NOMO-1 treated with DMSO at 0.1 percent for 48 hours (cell line): ENCODE data around the gene TMEM11.
"Not testable (repeated sequence)": the region's sequence is repeated elsewhere in the genome, so short reads cannot be mapped to it uniquely, and the experiment has no call there.

ENCODE experiments used
- DNase-seq: peaks from one replicate; lab custom pipeline; 2025; ENCODE audit not compliant: unreplicated experiment; lab: John Stamatoyannopoulos, UW

Gene TMEM11

DNA sequence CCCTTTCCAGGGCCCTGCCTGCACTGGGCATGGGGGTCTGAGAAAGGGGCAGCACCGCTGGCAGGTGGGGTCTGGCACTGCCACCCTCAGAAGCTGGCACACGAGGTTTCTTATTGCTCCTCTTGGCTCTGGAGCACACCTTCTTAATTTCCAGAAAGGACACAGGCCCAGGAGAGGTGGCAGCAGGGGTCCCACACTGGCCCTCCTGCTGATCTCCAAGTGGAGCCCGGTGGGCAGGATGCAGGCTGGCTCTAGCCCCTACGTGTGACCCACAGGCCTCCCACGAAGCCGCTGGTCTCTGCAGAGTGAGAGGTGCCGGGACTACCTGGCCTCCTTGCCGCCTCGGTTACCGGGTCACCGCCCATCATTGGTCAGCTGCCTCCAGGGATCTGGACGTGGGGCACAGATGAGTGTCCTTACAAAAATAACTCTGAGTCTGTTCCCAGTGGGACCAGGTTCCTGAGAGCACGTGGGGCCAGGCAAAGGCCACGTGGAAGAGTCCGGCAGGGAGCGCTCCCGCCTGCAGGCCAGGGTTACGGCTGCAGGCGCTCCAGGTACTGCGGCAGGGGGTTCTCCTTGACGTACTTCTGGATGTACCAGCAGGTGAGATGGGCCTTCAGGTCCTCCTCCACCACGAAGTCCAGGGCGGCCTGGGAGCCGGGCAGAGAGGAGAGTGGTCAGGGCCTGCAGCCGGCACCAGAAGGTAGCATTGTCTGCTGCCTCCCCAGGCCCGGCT, 29.0 kb upstream of the TMEM11 start:
- no peak for DNase-seq

DNA sequence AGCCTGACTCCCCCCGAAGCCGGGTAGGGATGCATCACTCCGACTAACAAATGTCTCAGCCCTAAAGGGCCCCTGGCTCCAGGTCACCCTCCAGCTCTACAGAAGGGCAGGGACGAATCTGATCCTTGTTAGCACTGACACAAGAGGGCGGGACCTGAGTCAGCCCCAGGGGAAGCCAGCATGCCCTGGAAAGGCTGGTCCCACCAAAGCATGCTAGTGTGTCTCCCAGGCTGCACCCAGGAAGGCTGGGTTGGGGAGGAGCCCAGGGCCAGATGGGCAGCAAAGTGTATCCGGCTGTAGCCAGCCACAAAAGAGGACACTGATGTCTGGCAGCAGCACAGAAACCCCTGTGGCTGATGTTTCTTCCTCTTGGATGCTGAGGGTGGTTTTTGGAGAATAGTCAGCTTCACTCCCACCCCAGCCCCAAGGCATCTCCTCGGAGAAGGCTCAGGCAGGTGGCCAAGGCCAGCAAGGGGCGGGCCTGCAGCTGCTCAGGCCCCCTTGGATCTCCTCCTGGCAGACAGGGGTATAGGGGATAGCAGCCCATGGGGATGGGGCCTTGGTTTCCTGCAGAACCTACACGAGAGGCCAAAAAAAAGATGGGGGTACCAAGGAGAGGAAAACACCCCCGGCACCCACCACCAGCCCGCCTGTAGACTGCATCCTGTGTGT, 28.2 kb upstream of the TMEM11 start:
- no peak for DNase-seq

DNA sequence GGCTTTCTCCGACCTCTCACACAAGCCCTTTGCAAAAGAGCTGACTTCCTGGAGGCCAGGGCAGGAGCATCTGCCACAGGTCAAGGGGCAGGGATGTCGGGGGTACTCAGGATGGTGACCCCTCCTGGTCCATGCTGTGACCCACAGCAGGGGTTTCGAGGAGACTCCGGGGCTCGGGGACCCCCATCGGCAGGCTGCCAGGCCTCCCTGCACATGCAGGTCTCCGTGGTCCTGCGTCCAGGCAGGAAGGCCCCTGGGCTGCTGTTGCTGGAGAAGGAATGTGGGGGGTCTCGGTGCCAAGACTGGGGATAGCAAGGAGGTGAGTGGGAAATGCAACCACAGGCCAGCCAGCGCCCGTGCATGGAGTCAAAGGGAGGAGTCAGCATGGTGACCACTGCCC, 27.6 kb upstream of the TMEM11 start:
- DNase-seq: no peak

DNA sequence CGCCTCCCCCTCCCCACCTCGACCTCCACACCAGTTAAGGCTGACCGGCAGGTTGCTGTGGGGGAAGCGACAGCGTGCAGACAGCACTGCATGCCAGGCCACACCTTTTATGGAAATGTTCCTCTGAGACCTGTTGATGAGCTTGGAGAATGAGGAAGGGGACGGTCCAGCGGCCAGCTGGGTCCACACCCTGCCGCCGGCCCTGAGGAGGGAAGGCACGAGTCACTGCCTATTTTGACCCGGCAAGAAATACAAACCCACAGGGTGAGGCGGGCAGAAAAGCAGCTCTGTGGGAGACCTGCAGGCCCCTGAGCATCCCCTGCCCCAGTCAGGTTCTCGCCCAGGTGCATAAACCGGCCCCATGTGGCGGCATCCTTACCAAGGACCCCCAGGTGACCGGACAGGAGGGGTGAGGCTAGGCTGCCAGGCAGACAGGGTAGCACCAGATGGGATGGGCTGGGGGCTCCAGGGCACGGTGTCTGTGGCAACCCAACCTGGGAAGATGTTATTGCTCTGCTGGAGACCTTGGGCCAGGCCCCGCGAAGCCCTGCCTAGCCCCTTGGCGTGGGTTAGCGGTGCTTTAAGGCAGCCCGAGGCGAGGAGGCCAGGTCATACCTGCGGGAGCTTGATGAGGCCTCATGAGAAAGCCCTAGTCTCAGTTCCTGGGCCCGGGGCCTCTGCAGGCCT, 26.6 kb upstream of the TMEM11 start:
- no peak for DNase-seq

DNA sequence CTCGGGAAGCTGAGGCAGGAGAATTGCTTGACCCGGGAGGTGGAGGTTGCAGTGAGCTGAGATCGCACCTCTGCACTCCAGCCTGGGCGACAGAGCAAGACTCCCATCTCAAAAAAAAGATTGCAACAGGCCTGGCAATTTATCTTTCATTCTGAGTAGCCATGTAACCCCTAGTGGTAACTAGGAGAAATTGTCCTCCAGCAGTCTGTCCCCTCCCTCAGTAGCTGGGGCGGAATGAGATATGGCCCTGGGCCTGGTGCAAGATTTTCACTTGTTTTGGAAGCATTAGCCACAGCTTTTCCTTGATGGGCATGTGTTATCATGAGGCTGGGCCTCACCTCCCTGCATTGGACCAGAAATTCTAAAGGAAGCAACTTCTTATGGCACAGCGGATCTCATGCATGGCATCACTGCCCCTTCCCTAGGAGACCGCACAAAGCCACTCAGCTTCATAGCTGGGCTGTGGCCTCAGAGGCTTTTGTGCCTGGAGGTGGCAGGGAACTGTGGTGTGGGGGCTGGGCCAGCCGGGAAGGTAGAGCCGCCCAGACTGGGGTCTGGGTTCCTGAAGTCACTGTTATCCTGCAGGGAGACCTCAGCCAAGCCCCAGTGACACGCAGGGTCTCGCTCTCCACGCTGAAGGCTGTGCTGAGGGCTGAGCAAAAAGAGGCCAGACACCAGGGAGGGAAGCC, 25.9 kb upstream of the TMEM11 start:
- peak; percentile 34 for DNase-seq

DNA sequence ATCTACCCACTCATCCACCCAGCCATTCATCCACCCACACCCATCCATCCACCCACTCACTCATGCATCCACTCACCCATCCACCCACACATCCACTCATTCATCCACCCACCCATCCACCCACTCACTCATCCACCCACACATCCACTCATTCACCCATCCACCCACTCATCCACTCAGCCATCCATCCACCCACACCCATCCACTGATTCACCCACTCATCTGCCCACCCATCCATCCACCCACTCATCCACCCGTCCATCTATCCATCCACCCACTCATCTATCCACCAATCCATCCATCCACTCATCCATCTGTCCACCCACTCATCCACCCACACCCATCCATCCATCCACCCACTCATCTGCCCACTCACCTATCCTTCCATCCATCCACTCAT, 22.0 kb upstream of the TMEM11 start:
- no peak for DNase-seq

DNA sequence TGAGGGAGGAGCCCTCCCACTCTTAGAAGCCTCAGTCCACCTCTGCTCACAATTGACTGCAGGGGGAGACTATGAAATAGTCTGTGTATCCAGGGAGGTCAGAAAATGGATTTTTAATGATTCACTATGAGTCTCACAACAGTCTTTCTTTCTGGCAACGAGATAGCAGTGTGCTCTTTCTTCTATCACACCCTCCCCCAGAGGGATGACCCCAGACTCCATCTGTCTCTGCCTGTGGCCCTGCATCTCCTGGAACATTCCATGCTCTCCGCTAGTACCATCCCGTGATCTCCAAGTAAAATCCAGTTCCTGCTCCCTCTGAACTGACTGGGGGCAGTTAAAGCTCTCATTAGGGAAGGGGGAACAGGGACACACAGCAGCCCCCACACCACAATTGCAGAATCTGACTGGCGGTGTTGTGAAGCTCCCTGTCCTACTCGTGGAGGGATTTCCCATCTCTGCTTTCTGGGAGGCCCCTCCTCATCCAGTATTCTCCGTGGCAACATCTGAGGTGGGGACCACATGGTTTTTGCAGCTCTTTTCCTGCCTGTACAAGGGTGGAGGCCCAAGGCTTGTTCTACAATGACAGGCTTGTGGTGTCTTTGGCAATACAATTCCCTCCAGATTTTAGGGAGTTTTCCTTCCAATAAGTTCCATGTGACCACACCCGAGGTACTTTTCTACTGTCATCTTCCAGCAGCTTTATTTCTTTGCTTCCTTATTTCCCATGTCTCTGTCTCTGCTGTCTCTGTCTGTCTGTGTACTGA, 19.8 kb upstream of the TMEM11 start:
- no peak for DNase-seq

DNA sequence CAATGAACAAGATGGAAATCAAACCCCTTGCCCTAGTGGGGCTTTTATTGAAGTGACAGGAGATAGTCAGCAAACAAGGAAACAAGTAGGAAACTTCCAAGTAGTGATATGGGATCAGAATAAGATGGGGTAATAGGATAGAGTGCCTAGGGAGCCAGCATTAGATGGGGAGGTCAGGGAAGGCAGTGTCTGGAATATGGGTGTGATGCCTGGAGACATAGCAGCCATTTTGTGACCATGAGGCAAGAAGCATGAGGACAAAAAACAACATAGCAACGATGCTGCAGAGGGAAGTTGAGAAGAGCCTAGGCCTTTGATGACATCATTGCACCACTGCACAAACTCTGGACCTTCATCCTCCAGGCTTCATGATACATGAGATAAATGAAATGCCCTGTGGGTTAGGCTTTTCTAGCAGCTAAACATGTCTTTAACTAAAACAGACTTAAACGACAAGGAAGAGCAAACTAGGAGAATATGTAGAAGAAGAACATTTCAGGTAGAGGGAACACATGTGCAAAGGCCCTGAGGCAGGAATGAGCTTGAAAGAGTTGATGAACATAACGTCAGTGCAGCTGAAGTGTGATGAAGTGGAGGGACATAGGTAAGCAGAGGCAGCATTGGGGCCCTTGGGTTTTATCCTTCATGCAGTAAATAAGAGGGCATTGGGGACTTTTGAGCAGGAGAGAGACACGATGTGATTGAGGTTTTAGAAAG, 18.2 kb upstream of the TMEM11 start:
- DNase-seq: no peak

DNA sequence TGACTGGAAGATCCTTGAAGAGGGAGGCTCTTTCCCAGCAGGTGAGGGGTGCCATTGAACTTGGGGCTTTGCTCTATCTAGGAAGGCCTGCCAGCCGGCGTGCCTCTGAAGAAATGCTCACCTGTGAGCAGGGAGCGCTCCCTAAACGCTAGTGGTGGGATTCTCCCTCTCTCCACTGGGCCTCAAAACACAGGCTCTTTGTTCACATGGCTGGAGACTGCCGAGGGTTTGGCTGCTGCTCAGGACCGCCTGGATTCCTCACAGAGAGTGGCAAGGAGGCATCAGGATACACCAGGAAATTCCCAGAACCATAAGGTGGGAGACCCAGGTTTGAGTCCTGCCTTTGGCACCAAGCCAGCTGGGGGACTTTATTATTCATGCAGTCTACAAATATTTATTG, 17.6 kb upstream of the TMEM11 start:
- no peak for DNase-seq

DNA sequence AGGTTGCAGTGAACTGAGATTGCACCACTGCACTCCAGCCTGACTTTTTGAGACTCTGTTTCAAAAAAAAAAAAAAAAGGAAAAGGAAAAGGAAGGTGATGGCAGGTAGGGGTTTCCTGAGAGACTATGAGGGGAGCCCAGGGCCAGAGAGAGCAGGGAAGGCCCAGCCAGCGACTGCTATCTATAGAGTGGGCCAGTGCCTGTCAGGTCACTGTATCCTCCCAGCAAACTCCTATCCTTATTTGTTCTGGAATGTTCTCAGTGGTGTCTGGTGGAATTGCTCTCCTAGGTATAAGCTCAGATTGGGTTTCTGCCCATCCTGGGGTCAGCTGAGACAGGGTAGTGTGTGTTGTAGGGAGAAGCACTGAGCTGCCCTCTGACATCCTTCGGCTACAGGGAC, 14.9 kb upstream of the TMEM11 start:
- DNase-seq: no peak

DNA sequence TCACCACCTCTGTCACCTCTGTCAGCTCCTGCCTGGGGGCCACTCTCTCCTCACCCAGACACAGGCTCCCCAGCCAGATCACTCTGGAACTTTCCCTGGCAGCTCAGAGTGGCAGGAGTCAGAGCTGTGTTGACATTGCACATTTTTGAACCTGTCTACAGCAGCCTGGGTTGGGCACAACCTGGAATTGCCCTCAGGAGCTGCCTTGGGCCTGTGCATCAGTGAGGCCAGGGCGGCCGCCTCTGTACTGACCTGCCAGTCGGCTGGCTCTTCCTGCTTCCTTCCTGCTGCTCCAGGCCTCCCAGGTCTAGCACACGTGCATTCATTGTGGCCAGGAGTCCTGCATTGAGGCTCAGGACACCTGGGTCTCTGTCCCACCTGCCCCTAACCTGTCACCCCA, 14.2 kb upstream of the TMEM11 start:
- DNase-seq: no peak

DNA sequence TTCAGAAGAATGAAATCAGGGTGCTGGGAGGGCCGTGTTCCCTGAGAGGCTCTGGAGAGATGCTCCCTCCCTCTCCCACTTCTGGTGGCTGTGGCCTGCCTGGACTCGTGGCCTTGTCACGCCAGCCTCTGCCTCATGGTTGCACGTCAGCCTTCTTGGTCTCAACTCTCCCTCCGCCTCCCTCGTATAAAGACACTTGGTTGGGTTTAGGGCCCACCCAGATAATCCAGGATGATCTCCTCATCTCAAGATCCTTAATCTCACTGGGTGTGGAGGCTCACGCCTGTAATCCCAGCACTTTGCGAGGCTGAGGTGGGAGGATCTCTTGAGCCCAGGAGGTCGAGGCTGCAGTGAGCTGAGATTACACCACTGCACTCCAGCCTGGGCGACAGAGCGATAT, 13.3 kb upstream of the TMEM11 start:
- DNase-seq: not testable (repeated sequence)

DNA sequence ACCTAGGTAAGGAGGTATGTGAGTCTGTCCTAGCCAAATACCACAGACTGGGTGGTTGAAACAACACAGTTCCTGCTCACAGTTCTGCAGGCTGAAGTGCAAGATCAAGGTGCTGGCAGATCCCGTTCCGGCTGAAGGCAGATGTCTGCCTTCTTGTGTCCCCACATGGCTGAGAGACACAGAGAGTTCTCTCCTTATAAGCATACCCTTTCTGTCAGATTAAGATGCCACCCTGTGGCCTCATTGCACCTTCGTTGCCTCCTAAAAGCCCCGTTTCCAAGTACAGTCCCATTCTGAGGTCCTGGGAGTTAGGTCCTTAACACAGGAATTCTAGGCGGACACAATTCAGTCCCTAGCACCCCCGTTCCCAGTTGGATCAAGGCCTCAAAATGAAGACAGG, 9.1 kb upstream of the TMEM11 start:
- no peak for DNase-seq

DNA sequence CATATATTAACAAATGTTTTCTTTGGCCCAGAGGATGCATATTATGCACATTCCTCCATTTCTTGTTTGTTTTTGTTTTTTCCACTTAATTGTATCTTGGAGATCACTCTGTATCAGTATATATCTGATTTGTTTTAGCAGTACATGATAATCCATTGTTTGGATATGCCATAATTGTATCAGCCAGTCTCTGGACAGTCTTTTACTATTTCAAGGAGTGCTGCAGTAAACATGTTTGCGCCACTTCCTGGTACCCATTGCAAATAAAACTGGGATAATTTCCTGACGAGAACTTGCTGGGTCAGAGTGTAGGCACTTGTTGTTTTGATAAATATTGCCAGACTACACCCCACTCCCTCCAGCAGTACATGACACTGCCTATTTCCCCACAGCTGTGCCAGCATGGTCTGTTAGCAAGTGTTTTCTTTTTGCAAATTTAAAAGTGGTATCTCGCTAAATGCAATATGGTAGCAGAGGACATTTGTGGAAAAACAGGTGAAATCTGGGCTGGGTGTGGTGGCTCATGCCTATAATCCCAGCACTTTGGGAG, 4.9 kb upstream of the TMEM11 start:
- DNase-seq: no peak

DNA sequence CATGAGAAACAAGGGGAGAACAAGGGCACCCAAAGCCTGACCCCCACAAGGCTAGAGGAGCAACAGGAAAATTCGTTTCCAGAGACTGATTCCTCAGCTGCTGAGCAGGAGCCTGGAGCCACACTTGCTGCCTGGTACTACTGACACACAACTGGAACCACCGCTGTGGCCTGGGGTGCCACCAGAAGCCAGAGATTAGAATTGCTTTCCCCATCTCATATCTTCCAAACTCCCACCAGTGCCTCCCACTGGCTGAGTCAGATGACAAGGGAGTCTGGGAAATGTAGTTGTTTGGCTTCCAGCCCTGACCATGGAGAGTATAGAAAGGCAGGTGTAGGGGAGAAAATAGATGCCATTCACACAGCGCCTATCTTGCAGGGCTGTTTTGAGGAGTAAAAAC, 4.1 kb upstream of the TMEM11 start:
- no peak for DNase-seq

DNA sequence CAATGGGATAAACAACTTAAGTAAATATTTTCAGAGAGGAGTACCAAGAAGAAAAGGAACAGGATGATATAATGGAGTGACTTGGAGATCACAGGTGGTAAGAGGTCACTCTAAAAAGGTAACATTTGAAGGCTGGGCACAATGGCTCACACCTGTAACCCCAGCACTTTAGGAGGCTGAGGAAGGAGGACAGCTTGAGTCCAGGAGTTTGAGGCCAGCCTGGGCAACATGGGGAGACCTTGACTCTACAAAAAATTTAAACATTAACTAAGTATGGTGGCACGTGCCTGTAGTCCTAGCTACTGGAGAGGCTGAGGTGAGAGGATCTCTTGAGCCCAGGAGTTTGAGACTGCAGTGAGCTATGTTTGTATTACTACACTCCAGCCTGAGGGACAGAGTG, 3.4 kb upstream of the TMEM11 start:
- no peak for DNase-seq

DNA sequence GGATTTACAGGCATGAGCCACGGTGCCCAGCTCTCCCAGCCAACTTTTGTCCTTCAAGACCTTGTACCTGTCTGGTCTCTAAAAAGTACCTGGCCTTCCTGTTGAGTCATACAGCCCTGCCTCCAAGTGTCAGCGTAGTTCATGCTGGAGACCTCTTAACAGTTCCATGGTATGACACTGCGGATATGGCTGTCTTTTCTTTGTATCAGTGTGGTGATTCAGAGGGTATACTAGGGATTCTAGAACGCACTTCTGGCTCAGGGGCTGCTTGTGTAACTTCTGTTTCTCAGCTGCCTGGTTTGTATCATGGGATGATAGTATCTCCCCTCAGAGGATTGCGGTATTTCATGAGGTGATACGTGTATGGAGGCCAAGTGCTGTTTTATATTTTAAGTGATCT, 2.0 kb upstream of the TMEM11 start:
- no peak for DNase-seq

DNA sequence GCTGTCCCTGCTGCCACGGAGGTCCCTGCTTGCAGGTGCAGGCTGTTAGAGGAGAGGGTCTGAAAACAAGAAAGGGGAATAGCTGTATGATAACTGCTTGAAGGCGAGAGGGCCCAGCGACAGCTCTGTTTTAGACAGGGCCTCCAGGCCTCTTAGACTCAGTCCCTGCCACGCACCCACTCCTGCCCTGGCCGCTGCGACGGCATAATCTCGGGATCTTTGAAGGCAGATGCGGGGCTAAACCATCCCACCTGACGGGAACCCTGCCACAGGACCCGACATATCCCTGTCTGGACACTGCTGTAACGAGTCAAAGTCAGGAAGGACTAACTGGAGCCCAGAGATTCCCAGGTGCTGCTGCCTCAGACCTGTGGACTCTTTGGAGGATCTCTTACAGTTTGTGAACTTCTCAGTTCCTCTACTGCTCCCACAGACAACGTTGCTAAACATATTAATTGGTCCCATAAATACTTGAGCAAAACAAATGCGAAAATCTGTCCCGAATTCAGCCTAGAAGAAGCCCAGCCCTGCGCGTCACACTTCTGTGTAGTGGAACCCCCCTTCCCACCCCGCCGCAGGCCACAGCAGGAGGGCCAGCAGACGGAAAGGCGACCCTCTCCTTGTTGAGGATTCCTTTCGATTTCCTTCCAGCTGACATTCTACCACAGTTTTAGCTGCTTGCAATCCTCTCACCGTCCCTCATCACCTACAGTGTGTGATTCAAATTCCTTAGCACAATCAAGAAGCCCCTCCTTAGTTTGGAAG, 998 bp upstream of the TMEM11 start:
- DNase-seq: peak; percentile 18

DNA sequence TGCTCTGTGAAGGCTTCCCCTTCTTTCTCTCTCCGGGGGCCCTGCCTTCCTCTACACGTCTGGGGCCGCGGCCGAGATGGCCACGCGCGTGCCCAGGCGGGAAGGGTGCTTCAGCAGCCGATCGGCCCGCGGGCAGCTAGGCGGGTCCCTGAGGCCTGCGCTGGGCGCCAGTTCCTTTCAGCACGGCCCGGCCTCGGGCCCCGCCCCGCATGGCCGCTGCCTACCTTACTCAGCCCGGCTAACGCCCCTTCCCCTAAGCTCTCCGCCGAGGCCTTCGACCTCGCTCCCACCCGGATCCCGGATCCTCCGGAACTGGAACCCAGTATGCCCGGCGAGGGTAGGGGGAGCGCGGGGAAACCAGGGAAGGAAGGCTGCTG, 335 bp downstream of the TMEM11 start:
- DNase-seq: no peak
